Sigmoid colon (tissue), 7 donors: ENCODE data around the gene ALDH3B1. TPM values are rescaled to one million over a fixed set of nuclear protein-coding genes. Genes with fewer than 3 reads are reported as not detected.

Experiments
- DNase-seq: peaks from one replicate; pipeline ENCODE4 v3.0.0-alpha.2; 2019
- H3K27ac ChIP-seq, 4 donors: fragments of 200-600 bp; sonication (generic); one replicate each; pipeline ENCODE4 v1.5.1; 2016 to 2019; ENCODE audit warnings: mild to moderate bottlenecking in 1 of 4
- H3K27me3 ChIP-seq, 3 donors: fragments of 200-600 bp; sonication (generic); one replicate each; pipeline ENCODE4 v1.5.1; 2019; ENCODE audit warnings: mild to moderate bottlenecking in 1 of 3
- H3K36me3 ChIP-seq, 4 donors: fragments of 200-600 bp; sonication (generic); one replicate each; pipeline ENCODE4 v1.5.1; 2016 to 2019
- H3K4me1 ChIP-seq, 4 donors: fragments of 200-600 bp; sonication (generic); one replicate each; pipeline ENCODE4 v1.5.1; 2017 to 2019
- H3K4me3 ChIP-seq, 4 donors: fragments of 200-600 bp; sonication (generic); one replicate each; pipeline ENCODE4 v1.5.1; 2017 to 2019; ENCODE audit warnings: mild to moderate bottlenecking in 2 of 4, moderate library complexity in 1 of 4
- H3K9me3 ChIP-seq, 4 donors: fragments of 200-600 bp in 3 of 4; sonication (generic) in 3 of 4; one replicate each; pipeline versions ENCODE4 v1.5.1 to v1.6.1; 2013 to 2019
- EP300 ChIP-seq, 4 donors: sonication (generic); formaldehyde crosslinking; IDR thresholded peaks; one replicate each; pipeline ENCODE4 v1.6.1; 2017; ENCODE audit warnings: antibody characterized with exemption in 4 of 4
- POLR2A ChIP-seq, 2 donors: fragments of 450-650 bp; IDR thresholded peaks; one replicate each; pipeline ENCODE4 v1.6.1; 2016; ENCODE audit warnings: antibody characterized with exemption in 2 of 2, mild to moderate bottlenecking in 2 of 2, moderate library complexity in 2 of 2
- POLR2AphosphoS5 ChIP-seq, 4 donors: sonication (generic); formaldehyde crosslinking; IDR thresholded peaks; one replicate each; pipeline ENCODE4 v1.6.1; 2017; ENCODE audit warnings: antibody characterized with exemption in 4 of 4
- WGBS, 2 donors: extraction: QIAGEN DNeasy Blood & Tissue Kit; methylation state at CpG; one replicate each; pipeline ENCODE4 v1.1.7; 2013; 5-methylcytosine and 5-hydroxymethylcytosine counted together
- intact Hi-C: fragments of 100-400 bp; cut with DNase I; formaldehyde crosslinking; loops from one replicate; pipeline ENCODE4 v1.15.1; 2023
- polyA plus RNA-seq, 3 donors: library from polyadenylated mRNA; stranded (reverse); fragments of 200-250 nt; gene quantifications; one replicate each; pipeline ENCODE4 v1.2.3, GENCODE V29; 2013
- total RNA-seq, 4 donors: library from RNA; depleted of rRNA; stranded (reverse); fragments of >200 nt; gene quantifications; one replicate each; pipeline ENCODE4 v1.1.0, GENCODE V29; 2016
- TF ChIP-seq, protein P1 (sequence below), 4 experiments: fragments of 450-650 bp in 3 of 4; fragments of 200-600 bp in 1 of 4; IDR thresholded peaks; one replicate each; pipeline ENCODE4 v1.5.1; 2016 to 2019; ENCODE audit warnings: antibody characterized with exemption in 4 of 4, mild to moderate bottlenecking in 3 of 4, moderate library complexity in 2 of 4
- donor health status: healthy with polysubstance abuse.
- donor health status: Bipolar disorder and iron deficiency.
- donor health status: healthy.

Gene ALDH3B1
- total and polyA plus RNA-seq, 7 donors = 6.2 to 14.7 (median 10.9) TPM

- H3K27me3 ChIP-seq = peaks cover 0 to 9% (median 6%) of the 10 kb centered on the region in 3 donors
- intact Hi-C loops = no loop called here
- no peak overlapping the region for H3K27ac ChIP-seq
- no peaks in the 10 kb centered on the region for H3K9me3 ChIP-seq
- TF ChIP-seq, protein P1, sequence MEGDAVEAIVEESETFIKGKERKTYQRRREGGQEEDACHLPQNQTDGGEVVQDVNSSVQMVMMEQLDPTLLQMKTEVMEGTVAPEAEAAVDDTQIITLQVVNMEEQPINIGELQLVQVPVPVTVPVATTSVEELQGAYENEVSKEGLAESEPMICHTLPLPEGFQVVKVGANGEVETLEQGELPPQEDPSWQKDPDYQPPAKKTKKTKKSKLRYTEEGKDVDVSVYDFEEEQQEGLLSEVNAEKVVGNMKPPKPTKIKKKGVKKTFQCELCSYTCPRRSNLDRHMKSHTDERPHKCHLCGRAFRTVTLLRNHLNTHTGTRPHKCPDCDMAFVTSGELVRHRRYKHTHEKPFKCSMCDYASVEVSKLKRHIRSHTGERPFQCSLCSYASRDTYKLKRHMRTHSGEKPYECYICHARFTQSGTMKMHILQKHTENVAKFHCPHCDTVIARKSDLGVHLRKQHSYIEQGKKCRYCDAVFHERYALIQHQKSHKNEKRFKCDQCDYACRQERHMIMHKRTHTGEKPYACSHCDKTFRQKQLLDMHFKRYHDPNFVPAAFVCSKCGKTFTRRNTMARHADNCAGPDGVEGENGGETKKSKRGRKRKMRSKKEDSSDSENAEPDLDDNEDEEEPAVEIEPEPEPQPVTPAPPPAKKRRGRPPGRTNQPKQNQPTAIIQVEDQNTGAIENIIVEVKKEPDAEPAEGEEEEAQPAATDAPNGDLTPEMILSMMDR (IDR thresholded peaks at IDR 0.05) = no peak
- no peaks in the 10 kb centered on the region for H3K36me3 ChIP-seq
- no peak overlapping the region for H3K4me3 ChIP-seq
- 75 to 89% methylated on average over 13 of the region's 13 CpGs for WGBS, 2 donors
- H3K4me1 ChIP-seq = peaks cover 0 to 18% (median 8%) of the 10 kb centered on the region in 4 donors
- DNase-seq = no peak
Measured at GRCh38 chr11:67996051-67996450, 14.1 kb upstream of the ALDH3B1 start.

DNA sequence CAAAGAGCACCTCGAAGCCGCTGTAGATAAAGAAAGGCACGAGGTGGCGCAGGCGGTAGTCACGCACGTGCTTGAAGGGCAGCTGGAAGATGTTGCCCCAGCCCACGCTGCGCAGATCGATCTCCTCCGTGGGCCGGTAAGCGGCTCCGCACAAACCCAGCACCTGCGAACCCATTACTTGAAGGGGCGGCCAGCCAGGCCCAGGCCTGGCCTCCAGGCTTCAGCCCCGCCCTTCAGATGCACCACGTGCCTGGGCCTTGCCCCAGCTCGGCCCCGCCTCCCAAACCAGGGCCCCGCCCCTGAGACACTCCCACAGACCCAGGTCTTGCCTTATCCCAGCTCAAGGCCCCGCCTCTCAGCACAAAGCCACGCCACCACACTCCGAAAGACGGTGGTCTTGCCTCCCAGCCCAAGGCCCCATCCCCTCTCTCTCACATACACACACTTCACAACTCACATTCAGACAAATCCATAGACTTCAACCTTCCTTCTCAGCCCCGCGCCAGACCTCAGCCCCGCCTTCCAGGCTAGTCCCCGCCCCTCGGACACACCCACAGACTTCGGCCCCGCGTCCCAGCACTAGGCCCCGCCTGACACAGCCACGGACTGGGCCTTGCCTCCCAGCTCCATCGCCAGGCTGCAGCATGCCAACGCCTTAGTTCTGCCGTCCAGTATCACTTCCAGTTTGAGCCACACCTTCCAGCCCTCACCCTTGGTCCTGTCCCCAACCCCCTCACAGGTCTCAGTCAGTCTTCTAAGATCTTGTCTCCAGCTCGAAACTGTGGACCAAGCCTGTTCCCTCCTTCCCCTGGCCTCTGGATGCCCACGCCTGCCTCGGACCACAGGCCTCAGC is 13.3 kb upstream of the ALDH3B1 start:
- Histone ChIP-seq H3K36me3 (no peaks in the 10 kb centered on the region), H3K4me3 (no peak overlapping the region), H3K27ac (no peak overlapping the region), H3K4me1 (peaks cover 0 to 10% (median under 1%) of the 10 kb centered on the region in 4 donors), H3K9me3 (no peaks in the 10 kb centered on the region), H3K27me3 (peaks cover 0 to 1% (median 0%) of the 10 kb centered on the region in 3 donors)
- no peak for DNase-seq
- TF ChIP-seq POLR2AphosphoS5 (IDR thresholded peaks at IDR 0.05) (no peak), POLR2A (IDR thresholded peaks at IDR 0.05) (no peak), EP300 (IDR thresholded peaks at IDR 0.05) (no peak)
- TF ChIP-seq, protein P1 (IDR thresholded peaks at IDR 0.05) = no peak
- intact Hi-C loops = no loop called here
- 56 to 72% methylated on average over 41 of the region's 41 CpGs for whole genome bisulfite sequencing, 2 donors

GRCh38 chr11:67997475-67997921 is 12.6 kb upstream of the ALDH3B1 start:
- TF ChIP-seq POLR2A (IDR thresholded peaks at IDR 0.05) = no peak
- no peak for TF ChIP-seq EP300 (IDR thresholded peaks at IDR 0.05)
- TF ChIP-seq, protein P1 (IDR thresholded peaks at IDR 0.05) = no peak
- no peaks in the 10 kb centered on the region for H3K27me3 ChIP-seq
- peaks cover 0 to 10% (median 0%) of the 10 kb centered on the region in 4 donors for H3K4me1 ChIP-seq
- intact Hi-C loops = no loop called here
- H3K9me3 ChIP-seq = no peaks in the 10 kb centered on the region
- H3K27ac ChIP-seq = no peak overlapping the region
- no peak for DNase-seq
- WGBS, 2 donors = 77 to 90% methylated on average over 29 of the region's 29 CpGs
- no peaks in the 10 kb centered on the region for H3K36me3 ChIP-seq
- no peak overlapping the region for H3K4me3 ChIP-seq

DNA sequence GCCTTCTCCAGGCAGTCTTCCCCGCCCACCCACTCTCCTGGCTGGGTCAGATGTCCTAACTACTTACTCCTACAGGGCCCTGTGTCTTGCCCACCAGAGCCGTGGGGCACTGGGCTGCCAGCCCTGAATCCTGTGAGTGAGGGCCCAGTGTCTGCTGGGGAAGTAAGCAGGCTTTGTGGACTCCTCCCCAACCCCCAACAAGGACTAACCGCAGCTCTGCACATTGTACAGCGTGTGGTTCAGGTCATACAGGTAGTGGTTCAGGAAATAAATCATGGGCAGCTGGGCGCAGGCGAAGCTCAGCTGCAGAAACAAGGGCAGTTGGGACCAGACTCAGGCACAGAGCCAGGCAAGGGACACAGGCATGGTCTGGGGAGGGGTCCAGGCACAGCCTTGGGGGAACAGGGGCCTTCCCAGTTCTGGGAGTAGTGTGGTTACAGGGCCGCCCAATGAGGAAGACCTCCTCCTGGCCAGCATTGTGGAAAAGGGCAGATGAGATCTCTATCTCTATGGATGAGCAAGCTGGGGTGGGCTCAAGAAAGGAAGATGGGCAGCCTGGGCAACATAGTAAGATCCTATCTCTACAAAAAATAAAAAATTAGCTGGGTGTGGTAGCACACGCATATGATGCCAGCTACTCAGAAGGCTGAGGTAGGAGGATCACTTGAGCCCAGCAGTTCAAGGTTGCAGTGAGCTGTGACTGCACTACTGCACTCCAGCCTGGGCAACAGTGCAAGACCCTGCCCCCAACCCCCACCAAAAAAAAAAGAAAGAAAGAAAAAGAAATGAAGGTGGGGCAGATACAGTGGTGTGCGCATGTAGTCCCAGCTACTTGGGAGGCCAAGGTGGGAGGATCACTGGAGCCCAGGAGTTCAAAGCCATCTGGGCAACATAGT is 11.7 kb upstream of the ALDH3B1 start:
- 74 to 89% methylated on average over 9 of the region's 9 CpGs for WGBS, 2 donors

More for the DNA sequence above, 11.7 kb upstream of the ALDH3B1 start:
- Histone ChIP-seq H3K4me3 (no peak overlapping the region), H3K4me1 (peaks cover 0 to 16% (median 3%) of the 10 kb centered on the region in 4 donors), H3K36me3 (no peaks in the 10 kb centered on the region), H3K27me3 (no peaks in the 10 kb centered on the region), H3K9me3 (no peaks in the 10 kb centered on the region), H3K27ac (no peak overlapping the region)
- intact Hi-C loops = no loop called here
- TF ChIP-seq POLR2AphosphoS5 (IDR thresholded peaks at IDR 0.05) = no peak
- no peak for TF ChIP-seq EP300 (IDR thresholded peaks at IDR 0.05)
- no peak for TF ChIP-seq POLR2A (IDR thresholded peaks at IDR 0.05)
- TF ChIP-seq, protein P1 (IDR thresholded peaks at IDR 0.05) = no peak
- DNase-seq = no peak
